ENCODE data around the gene PPP2R2D. TPM values are rescaled to one million over a fixed set of nuclear protein-coding genes. Genes with fewer than 3 reads are reported as not detected.

PPP2R2D gene
- total and polyA plus RNA-seq, 7 donors, result 18.4 to 44.0 (median 23.8) TPM

GRCh38 chr10:131977323-131978096 is 76.7 kb downstream of the PPP2R2D start:
- H3K9me3 ChIP-seq, result no peaks in the 10 kb centered on the region
- no peak overlapping the region for H3K4me3 ChIP-seq
- intact Hi-C loops (cut with DNase I), result loop anchor here (5.0 kb wide), 1 partner anchor 90 kb away; no protein-coding TSS in a partner anchor
- peaks cover 0 to 51% (median 39%) of the 10 kb centered on the region in 4 donors for H3K4me1 ChIP-seq
- TF ChIP-seq CTCF (IDR thresholded peaks at IDR 0.05), result no peak
- TF ChIP-seq POLR2A (IDR thresholded peaks at IDR 0.05), result no peak
- TF ChIP-seq EP300 (IDR thresholded peaks at IDR 0.05), result no peak
- TF ChIP-seq POLR2AphosphoS5 (IDR thresholded peaks at IDR 0.05), result no peak
- no peak overlapping the region for H3K27ac ChIP-seq
- no peaks in the 10 kb centered on the region for H3K36me3 ChIP-seq
- H3K27me3 ChIP-seq, result no peaks in the 10 kb centered on the region
- whole genome bisulfite sequencing, 2 donors, result 58 to 83% methylated on average over 13 of the region's 13 CpGs
- DNase-seq, result peak; percentile 28

- peak; percentile 49 for DNase-seq
- no peaks in the 10 kb centered on the region for H3K36me3 ChIP-seq
- intact Hi-C loops (cut with DNase I), result loop anchor here (5.0 kb wide), 1 partner anchor 91 kb away; no protein-coding TSS in a partner anchor
- no peaks in the 10 kb centered on the region for H3K9me3 ChIP-seq
- H3K27me3 ChIP-seq, result no peaks in the 10 kb centered on the region
- no peak overlapping the region for H3K4me3 ChIP-seq
- TF ChIP-seq EP300 (IDR thresholded peaks at IDR 0.05) (no peak), POLR2A (IDR thresholded peaks at IDR 0.05) (no peak), POLR2AphosphoS5 (IDR thresholded peaks at IDR 0.05) (no peak), CTCF (IDR thresholded peaks at IDR 0.05) (no peak)
- 61 to 83% methylated on average over 3 of the region's 3 CpGs for WGBS, 2 donors
- H3K27ac ChIP-seq, result no peak overlapping the region
- H3K4me1 ChIP-seq, result peaks cover 0 to 48% (median 37%) of the 10 kb centered on the region in 4 donors
These were observed 77.6 kb downstream of the PPP2R2D start for GRCh38 chr10:131978366-131978765.

- Histone ChIP-seq H3K4me1 (peaks cover 0 to 47% (median 35%) of the 10 kb centered on the region in 4 donors), H3K27me3 (no peaks in the 10 kb centered on the region), H3K4me3 (no peak overlapping the region), H3K27ac (peak overlapping the region in 1 of 4 donors; percentile 37), H3K9me3 (no peaks in the 10 kb centered on the region), H3K36me3 (no peaks in the 10 kb centered on the region)
- TF ChIP-seq CTCF (IDR thresholded peaks at IDR 0.05), result no peak
- TF ChIP-seq EP300 (IDR thresholded peaks at IDR 0.05), result no peak
- no peak for TF ChIP-seq POLR2AphosphoS5 (IDR thresholded peaks at IDR 0.05)
- TF ChIP-seq POLR2A (IDR thresholded peaks at IDR 0.05), result no peak
- 84 to 91% methylated on average over 6 of the region's 6 CpGs for WGBS, 2 donors
- intact Hi-C loops (cut with DNase I), result loop anchor here (5.0 kb wide), 1 partner anchor 92 kb away; no protein-coding TSS in a partner anchor
- peak; percentile 56 for DNase-seq
These were observed 78.0 kb downstream of the PPP2R2D start for GRCh38 chr10:131978851-131979250.

- Histone ChIP-seq H3K4me3 (peak overlapping the region in 3 of 4 donors; percentile 23 to 99 (median 88)), H3K4me1 (peaks cover 0 to 47% (median 35%) of the 10 kb centered on the region in 4 donors), H3K27me3 (no peaks in the 10 kb centered on the region), H3K27ac (peak overlapping the region in 2 of 4 donors; percentile 37 to 92), H3K36me3 (no peaks in the 10 kb centered on the region), H3K9me3 (no peaks in the 10 kb centered on the region)
- DNase-seq, result peak; percentile 62
- TF ChIP-seq EP300 (IDR thresholded peaks at IDR 0.05), result no peak
- TF ChIP-seq POLR2A (IDR thresholded peaks at IDR 0.05), result no peak
- TF ChIP-seq CTCF (IDR thresholded peaks at IDR 0.05), result no peak
- no peak for TF ChIP-seq POLR2AphosphoS5 (IDR thresholded peaks at IDR 0.05)
- 65 to 79% methylated on average over 7 of the region's 7 CpGs for WGBS, 2 donors
- intact Hi-C loops (cut with DNase I), result loop anchor here (5.0 kb wide), 1 partner anchor 92 kb away; no protein-coding TSS in a partner anchor
These were observed 78.5 kb downstream of the PPP2R2D start for GRCh38 chr10:131979336-131979735.
